Measurements from ENCODE around the gene GUSB.

DNA sequence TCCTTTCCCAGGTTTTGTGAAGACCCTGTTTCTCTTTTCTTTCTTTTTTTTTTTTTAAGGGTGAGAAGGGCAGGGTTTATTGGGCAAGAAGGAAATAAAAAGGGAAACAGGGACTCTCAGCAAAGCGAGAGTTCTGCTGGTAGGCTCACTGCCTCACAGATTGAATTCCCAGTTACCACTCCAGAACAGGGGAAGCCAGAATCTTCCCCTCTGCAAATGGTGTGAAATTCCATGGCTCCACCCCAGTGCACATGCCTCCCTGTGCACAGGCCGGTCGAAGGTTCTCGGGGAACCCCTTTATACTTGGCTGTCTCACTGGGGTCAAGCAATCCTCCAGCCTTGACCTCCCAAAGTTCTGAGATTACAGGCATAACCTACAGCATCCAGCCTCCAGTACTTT lies 10.5 kb upstream of the GUSB start:
- TF ChIP-seq CHD1 (IDR thresholded peaks at IDR 0.05; ENCODE audit: low read depth, low read length) (no peak), RFX5 (IDR thresholded peaks at IDR 0.05; ENCODE audit: low read depth, low read length) (no peak), MAZ (IDR thresholded peaks at IDR 0.05; ENCODE audit: borderline replicate concordance, low read depth, low read length) (no peak), CEBPB (IDR thresholded peaks at IDR 0.05; ENCODE audit: low read depth, low read length) (no peak), USF2 (IDR thresholded peaks at IDR 0.05; ENCODE audit: low read depth, low read length) (no peak), RAD21 (IDR thresholded peaks at IDR 0.05; ENCODE audit: low read length) (no peak), FOS (IDR thresholded peaks at IDR 0.05; ENCODE audit: low read depth, low read length) (no peak)
- TF ChIP-seq, protein P1, sequence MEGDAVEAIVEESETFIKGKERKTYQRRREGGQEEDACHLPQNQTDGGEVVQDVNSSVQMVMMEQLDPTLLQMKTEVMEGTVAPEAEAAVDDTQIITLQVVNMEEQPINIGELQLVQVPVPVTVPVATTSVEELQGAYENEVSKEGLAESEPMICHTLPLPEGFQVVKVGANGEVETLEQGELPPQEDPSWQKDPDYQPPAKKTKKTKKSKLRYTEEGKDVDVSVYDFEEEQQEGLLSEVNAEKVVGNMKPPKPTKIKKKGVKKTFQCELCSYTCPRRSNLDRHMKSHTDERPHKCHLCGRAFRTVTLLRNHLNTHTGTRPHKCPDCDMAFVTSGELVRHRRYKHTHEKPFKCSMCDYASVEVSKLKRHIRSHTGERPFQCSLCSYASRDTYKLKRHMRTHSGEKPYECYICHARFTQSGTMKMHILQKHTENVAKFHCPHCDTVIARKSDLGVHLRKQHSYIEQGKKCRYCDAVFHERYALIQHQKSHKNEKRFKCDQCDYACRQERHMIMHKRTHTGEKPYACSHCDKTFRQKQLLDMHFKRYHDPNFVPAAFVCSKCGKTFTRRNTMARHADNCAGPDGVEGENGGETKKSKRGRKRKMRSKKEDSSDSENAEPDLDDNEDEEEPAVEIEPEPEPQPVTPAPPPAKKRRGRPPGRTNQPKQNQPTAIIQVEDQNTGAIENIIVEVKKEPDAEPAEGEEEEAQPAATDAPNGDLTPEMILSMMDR (conservative IDR thresholded peaks at IDR 0.05; ENCODE audit: low read depth, low read length): no peak

Measured in IMR-90 (cell line).